ENCODE measurements around the gene SEPTIN5. TPM values are rescaled to one million over a fixed set of nuclear protein-coding genes. Genes with fewer than 3 reads are reported as not detected.

SEPTIN5 gene
- polyA plus RNA-seq, 1 donor: 32.1 TPM

- DNase-seq: no peak
These were observed 46.0 kb downstream of the SEPTIN5 start, which contains the start of gene TBX1 for GRCh38 chr22:19760058-19760950. Gene TBX1, plus strand, starts transcription at chr22:19760778. Its CDS starts 66 bp downstream, at chr22:19760844.

- no peak for DNase-seq
These were observed 46.8 kb downstream of the SEPTIN5 start for GRCh38 chr22:19760951-19761724.

GRCh38 chr22:19761725-19762567, 47.6 kb downstream of the SEPTIN5 start:
- no peak for DNase-seq

- DNase-seq: no peak
These were observed 48.5 kb downstream of the SEPTIN5 start for GRCh38 chr22:19762568-19763457.

- no peak for DNase-seq
These were observed 49.4 kb downstream of the SEPTIN5 start for GRCh38 chr22:19763458-19764298.

GRCh38 chr22:19764299-19764593, 49.9 kb downstream of the SEPTIN5 start:
- DNase-seq: no peak

- DNase-seq: no peak
These were observed 50.6 kb downstream of the SEPTIN5 start for GRCh38 chr22:19764636-19765476.

- DNase-seq: no peak
These were observed 51.4 kb downstream of the SEPTIN5 start for GRCh38 chr22:19765477-19766239.

GRCh38 chr22:19766240-19766510, 51.9 kb downstream of the SEPTIN5 start:
- DNase-seq: no peak

GRCh38 chr22:19766511-19767426, 52.5 kb downstream of the SEPTIN5 start:
- DNase-seq: no peak

- no peak for DNase-seq
These were observed 53.4 kb downstream of the SEPTIN5 start for GRCh38 chr22:19767427-19768341.

- no peak for DNase-seq
These were observed 55.1 kb downstream of the SEPTIN5 start for GRCh38 chr22:19769393-19769715.

GRCh38 chr22:19770349-19771220, 56.3 kb downstream of the SEPTIN5 start:
- no peak for DNase-seq

GRCh38 chr22:19772422-19772672, 58.0 kb downstream of the SEPTIN5 start:
- no peak for DNase-seq

All from left kidney (tissue), 2 donors.